Transverse colon (tissue), 4 donors: ENCODE data around the gene RAPH1.

ENCODE experiments used
- POLR2A ChIP-seq: fragments of 450-650 bp; IDR thresholded peaks from one replicate; pipeline ENCODE4 v1.6.1; 2016; ENCODE audit warnings: antibody characterized with exemption, mild to moderate bottlenecking, moderate library complexity
- POLR2AphosphoS5 ChIP-seq, 3 donors: sonication (generic); formaldehyde crosslinking; IDR thresholded peaks; one replicate each; pipeline ENCODE4 v1.6.1; 2016; ENCODE audit warnings: antibody characterized with exemption in 3 of 3
- TF ChIP-seq, protein P1 (sequence below), 5 experiments: fragments of 200-600 bp in 3 of 5; fragments of 450-650 bp in 2 of 5; sonication (generic) in 3 of 5; IDR thresholded peaks; 1 replicate in 2 of 5; 2 replicates in 3 of 5; pipeline ENCODE4 v1.5.1; 2016 to 2017; ENCODE audit warnings: antibody characterized with exemption in 5 of 5, inconsistent platforms in 3 of 5, mild to moderate bottlenecking in 2 of 5, moderate library complexity in 1 of 5

DNA sequence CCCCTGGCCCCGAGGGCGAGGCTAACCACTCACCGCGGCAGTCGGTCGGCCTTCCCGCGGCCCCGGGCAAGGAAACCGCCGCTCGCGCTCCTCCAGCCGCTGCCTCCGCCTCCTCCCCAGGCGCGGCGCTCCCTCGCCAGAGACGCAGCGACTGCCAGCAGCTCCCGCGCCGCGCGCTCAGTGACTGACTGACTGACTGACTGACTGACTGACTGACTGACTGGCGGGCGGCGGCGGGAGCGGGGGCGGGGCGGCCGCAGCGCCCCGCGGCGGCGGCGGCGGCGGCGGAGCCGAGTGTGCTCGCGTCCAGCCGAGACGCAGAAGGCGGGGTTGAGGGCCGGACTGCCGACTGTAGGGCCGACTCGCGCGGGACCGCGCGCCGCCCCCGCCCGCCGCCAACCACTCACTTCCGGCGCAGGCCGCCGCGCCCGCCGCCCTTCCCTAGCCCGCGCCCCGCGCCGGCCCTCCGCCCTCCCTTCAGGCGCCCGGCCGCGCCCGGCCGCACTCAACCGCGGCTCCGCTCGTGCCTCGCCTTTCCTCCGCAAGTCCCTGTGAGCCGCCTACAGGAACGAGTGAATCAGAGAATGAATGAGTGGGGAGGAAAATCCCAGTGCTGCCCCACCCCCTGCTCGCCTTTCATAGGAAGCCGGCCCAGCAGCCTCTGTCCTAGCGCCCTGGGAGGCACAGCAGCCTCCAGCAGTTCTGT, at the start of gene RAPH1:
- TF ChIP-seq, protein P1, sequence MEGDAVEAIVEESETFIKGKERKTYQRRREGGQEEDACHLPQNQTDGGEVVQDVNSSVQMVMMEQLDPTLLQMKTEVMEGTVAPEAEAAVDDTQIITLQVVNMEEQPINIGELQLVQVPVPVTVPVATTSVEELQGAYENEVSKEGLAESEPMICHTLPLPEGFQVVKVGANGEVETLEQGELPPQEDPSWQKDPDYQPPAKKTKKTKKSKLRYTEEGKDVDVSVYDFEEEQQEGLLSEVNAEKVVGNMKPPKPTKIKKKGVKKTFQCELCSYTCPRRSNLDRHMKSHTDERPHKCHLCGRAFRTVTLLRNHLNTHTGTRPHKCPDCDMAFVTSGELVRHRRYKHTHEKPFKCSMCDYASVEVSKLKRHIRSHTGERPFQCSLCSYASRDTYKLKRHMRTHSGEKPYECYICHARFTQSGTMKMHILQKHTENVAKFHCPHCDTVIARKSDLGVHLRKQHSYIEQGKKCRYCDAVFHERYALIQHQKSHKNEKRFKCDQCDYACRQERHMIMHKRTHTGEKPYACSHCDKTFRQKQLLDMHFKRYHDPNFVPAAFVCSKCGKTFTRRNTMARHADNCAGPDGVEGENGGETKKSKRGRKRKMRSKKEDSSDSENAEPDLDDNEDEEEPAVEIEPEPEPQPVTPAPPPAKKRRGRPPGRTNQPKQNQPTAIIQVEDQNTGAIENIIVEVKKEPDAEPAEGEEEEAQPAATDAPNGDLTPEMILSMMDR (IDR thresholded peaks at IDR 0.05): no peak
- TF ChIP-seq POLR2AphosphoS5 (IDR thresholded peaks at IDR 0.05): peak; percentile 38 to 76 (median 75)
- TF ChIP-seq POLR2A: peak; percentile 69
